HG03103 (cell line): ENCODE measurements around the gene CEMIP.

Experiments used
- ATAC-seq: cut with Tn5 transposase; IDR thresholded peaks from one replicate; pipeline ENCODE4 v1.9.1; 2021; ENCODE audit warnings: low read depth; ENCODE audit not compliant: unreplicated experiment

Gene CEMIP

GRCh38 chr15:80844011-80844732, 65.0 kb downstream of the CEMIP start:
- no peak for ATAC-seq

- no peak for ATAC-seq
Measured at GRCh38 chr15:80846031-80846815, 67.1 kb downstream of the CEMIP start.

DNA sequence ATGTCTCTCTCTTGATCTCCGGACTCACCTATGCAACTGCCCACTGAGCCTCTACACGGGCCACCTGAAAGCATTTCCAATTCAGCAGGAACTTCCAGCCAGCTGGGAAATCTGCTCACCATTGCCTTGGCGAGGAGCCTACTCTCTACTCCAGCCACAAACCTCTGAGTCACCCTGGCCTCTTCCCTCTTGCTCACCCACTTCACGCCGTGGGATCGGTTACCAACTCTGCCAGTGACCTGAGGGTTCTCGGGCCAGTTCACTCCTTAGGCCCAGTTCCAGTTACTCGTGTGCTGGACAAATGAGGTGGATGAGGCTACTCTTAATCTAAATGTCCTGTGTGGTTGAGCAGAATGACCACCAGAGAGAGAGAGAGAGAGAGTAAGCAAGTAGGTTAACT, 70.1 kb downstream of the CEMIP start:
- ATAC-seq: no peak

DNA sequence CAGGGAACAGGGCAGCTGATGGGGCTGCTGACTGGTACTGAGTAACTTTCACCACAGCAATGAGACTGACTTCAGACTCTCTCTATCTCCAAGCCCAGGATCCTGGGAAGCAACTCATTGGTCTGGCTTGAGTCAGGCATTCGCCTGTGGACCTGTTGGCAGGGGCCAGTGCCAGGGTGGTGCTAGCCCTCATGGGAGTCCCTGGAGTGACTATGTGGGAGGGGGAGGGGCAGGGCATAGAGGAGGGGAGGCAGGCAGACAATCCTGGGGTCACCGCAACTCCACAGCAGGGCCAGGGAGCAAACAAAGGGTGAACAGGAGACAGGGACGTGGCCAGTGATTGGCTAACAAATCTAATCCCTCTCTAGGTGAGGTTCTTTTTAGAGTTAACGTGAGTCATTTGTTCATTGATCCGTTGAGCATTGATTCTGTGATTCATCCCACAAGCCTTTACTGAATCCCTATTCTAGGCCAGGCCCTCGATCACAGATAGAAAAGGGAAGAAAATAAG, 71.8 kb downstream of the CEMIP start:
- no peak for ATAC-seq

DNA sequence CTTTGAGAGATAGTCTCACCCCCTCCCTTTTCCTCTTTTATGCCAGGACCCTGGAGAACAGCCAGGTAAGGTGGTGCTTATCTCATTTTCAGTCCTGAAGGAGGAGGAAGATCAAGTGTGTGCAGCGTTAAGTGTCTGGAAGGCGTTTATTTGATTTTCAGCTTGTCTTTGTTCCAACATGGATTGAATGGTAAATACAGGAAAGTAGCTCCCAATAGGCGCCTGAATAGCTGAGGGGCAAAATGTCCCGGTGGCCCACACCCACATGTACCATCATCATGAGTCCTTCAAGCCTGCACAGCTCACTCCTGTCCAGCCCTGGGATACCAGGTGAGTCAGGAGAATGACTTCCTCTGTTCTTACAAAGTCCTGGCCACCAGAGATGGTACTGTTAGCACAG, 73.5 kb downstream of the CEMIP start:
- no peak for ATAC-seq

GRCh38 chr15:80854104-80854503, 74.9 kb downstream of the CEMIP start:
- ATAC-seq: no peak

DNA sequence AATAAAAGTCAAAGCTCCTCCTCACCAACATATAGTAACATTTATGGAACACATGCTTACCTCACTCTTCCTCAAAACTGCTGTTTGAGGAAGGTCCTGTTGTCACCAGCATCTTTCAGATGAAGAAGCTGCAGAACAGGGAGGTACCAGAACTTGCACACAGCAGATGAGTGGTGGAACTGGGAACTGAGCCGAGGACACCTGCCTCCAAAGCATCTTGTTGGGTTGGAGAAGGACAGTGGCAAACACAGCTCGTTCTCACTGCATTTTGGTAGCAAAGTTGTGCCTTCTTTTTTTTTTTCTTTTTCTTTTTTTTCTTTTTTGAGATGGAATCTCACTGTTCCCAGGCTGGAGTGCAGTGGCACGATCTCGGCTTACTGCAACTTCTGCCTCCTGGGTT, 76.0 kb downstream of the CEMIP start:
- no peak for ATAC-seq

GRCh38 chr15:80856400-80856799, 77.2 kb downstream of the CEMIP start:
- no peak for ATAC-seq

GRCh38 chr15:80856809-80857377, 77.7 kb downstream of the CEMIP start:
- ATAC-seq: no peak

GRCh38 chr15:80861731-80862170, 82.6 kb downstream of the CEMIP start:
- ATAC-seq: no peak

DNA sequence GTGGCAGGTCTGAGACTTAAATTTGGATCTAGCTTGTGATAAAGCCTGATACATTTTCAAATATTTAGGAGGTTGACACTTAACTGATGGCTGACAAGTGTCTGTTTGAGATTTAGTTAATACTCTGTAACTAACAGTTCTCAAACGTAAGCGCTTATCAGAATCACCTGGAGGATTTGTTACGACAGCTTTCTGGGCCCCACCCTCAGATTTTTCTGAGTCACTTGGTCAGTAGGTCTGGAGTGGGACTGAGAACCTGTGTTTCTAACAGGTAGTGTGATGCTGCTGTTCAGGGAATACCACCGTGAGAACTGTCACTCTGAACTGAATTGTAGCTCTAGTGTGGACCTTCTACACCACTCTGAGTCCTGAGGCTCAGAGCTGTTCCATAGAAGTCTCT, 85.5 kb downstream of the CEMIP start:
- ATAC-seq: no peak

GRCh38 chr15:80866936-80867335, 87.8 kb downstream of the CEMIP start:
- no peak for ATAC-seq

DNA sequence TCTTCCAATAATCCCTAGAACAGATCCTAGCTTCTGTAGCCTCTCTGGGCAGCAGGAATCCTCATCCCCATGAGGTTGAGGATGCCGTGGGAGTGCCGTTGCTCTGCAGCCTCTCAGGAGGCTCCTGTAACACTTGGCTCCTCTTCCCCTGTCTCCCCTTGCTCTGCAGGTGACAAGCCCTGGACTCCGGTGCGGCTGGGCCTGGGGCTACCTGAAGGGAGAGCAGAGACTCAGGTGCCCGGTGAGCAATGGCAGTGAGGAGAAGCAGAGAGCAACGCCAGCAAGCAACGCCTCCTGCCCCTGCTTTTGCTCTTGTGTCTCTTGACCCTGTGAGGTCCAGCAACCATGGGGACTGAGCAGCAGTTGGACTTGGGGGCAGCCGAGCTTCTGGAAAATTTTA, 91.2 kb downstream of the CEMIP start:
- ATAC-seq: no peak

DNA sequence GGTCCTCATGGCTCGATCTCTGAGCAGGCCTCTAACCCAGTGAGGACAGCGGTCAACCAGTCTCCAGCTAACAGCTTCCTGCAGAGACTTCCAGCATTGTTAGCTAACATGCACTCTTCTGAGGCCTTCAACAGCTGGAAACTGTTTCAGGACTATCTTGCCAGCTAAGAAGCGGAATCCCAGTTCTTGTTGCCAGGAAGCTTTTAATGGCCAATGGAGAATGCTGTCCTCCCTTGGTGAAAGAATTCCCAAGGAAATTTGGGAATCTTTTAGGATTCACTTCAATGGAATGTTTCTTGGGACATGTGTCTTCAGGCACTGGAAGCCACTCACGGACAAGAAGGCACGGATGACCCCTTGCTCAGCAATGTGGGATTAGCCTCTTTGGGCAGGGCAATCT, 91.7 kb downstream of the CEMIP start:
- no peak for ATAC-seq

GRCh38 chr15:80871858-80872257, 92.7 kb downstream of the CEMIP start:
- no peak for ATAC-seq

DNA sequence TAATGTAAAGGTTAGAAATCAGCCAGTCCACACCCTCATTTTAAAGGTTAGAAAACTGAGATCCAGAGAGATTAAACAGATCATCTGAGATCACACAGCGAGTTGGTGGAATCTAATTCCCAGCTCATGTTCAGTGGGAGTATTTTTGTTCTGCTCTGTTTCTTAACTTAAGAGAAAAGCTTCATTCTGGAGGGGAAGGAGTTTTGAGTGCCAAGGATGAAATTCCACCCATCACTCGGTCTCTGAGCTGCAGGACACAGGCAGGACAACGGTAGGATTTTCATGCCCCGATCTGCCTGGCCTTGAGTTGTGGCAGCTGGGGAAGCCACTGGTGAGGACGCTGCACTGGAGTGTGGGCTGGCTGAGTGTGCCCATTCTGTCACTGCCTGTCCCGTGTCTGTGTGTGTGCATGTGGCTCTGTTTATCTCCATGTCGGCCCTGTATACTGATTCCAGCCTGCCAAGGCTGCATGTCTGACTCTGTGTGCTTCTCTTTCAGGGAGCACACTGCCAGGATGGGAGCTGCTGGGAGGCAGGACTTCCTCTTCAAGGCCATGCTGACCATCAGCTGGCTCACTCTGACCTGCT, 94.3 kb downstream of the CEMIP start:
- no peak for ATAC-seq

DNA sequence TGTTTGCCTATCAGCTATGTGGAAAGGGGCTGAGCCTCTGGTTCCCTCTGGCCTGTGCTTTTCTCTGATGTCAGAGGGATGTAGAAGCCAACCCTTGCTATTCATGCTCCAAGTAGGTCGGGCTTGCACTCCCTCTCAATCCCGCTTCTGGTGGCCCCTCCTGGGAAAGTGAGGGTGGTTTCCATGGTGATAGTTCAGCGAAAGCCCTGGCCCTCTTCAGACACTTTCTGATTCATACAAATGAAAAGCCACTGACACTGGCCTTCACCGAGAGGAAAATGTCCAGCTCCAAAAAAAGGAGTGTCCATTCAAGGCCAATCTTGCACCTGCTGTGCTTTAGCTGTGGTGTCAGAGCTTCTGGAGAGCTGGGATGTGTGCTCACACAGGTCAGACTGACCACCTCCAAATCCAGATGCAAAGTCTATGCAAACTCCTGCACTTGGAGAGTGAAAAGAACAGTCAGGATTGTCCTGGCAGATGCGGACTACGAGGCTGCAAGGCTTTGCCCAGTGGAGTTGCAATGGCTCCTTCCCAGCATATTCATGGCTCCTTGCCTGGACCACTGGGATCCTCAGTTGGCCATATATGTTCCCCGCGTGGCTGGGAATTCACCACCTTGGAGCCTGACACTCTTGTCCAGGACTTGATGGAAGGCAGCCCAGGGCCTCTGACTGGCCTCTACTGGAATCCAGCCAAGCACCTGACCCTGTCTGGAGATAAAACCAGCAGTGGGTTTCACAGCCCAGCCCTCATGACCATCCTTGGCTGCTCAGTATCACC, 96.6 kb downstream of the CEMIP start:
- no peak for ATAC-seq

- ATAC-seq: no peak
Measured at GRCh38 chr15:80876348-80876674, 97.1 kb downstream of the CEMIP start.

GRCh38 chr15:80878242-80878866, 99.2 kb downstream of the CEMIP start:
- ATAC-seq: no peak

DNA sequence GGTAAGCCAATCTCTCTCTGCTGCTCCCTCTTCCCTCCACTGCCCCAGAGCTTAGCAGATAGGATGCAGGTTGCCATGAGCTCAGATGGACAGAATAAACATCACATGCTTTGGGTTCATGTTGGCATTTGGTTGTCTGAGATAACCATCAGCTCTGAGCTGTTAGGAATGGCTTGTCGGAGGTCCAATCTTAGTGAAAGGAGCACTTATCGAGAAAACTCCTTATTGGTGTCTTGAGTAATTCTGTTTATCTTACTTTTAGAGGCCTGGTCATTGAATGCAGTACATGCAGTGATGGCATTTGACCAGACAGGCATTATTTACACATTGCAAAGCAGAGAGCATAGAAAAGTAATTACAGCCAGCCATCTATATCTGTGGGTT, 99.7 kb downstream of the CEMIP start:
- no peak for ATAC-seq
